Activated CD8-positive, alpha-beta memory T cell treated with anti-CD3 and anti-CD28 coated beads, Interleukin-2, amount 50 U/mL, for 48 hours (primary cell): Measurements from ENCODE around the gene RCAN2.

Experiments used
- DNase-seq: peaks from one replicate; pipeline ENCODE4 v3.0.0-alpha.2; 2020

Gene RCAN2

DNA sequence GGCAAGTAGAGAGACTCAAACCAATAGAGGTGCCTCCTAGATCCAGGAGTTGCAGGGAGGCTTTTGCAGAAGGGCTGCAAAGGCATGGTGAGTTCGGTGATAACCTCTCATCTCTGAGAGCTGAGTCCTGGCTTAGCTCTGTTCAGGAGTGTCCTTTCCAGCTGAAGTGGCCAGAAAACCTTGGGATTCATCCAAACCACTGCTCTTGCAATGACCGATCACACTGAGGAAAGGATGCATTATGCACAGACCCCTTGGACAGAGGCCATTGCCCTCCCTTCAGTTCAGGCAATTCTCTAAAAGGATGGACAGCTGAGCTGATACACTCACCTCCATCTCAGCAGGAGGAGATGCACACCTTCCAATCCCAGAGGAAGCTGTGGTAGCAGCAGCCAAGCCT, 161.7 kb downstream of the RCAN2 start:
- DNase-seq, result no peak

DNA sequence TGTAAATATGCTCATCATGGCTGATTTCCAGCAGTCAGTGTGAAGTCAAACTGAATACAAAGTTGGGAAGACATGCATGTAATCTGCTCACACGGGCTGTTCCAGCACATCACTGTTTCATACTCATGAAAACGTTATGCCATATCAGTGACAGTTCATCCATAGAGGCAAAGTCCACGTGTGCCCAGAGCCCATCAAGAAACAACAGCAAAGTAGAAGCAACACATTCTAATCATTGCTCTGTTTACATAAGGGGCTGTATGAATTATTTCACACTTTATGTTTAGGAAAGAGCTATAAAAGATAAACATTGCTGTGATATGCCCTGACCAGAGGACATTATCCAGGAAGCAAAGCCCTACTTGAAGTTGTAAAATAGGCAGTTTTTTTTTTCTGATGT, 163.5 kb downstream of the RCAN2 start:
- no peak for DNase-seq

DNA sequence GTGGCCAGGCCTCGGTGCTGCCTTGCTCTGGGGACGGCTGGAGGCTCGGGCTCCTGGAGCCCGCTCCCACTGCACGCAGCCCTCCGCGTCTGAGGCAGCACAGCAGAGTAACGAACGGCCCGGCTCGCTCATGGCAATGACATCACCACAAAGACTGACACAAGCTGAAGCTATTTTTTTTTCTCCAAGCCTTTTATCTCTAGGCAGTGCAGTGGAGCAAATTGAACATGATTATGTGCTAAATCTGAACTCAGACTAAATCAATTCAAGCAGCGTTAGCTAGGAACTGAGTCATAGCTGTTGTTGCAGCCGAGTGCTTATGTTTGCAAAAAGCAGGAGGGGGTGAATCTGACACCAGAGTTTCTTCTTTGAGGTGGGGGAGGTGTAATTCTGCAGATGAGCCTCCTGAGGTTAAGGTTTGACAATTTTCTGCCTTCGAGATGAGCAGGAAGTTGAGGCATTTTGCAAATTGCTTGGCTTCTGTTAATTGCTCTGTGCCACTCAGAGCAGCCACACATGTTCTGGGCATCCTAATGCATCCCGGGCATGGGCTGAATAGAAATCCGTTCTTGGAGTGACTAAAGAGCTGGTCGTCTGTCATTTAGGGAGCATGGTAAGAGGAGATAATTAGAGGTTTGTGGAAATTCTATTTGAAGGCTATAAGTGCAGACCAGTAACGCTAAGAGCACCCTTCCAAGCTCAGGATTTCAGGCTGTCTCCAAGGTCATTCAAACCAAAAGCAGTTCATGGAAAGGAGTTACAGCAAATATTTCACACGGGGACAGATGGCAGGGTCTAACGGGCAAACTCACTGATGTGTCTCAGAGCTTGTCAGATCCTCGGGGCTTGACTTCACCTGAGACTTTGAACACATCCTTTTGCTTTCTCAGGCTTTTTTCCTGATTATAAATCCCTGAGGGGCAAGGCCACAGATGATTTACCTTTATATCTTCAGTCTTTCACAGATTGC, 165.4 kb downstream of the RCAN2 start:
- no peak for DNase-seq

DNA sequence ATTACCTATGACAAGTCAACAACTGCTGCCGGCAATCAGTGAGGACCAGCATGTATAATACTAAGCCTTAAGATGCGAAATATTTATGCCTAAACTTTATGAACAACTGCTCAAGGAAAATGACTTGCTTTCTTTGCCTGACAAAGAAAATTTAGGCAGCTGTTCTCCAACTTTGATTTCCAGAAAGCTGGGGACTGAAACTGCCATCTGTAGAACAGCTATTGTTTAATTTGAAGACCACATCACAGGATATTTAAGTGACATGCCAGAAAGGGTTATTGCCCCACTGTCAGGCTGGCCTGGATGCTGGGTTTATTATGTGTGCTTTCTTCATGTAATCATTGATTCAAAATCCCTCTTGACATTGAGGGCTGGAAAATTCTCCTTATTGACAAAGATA, 166.5 kb downstream of the RCAN2 start:
- no peak for DNase-seq

DNA sequence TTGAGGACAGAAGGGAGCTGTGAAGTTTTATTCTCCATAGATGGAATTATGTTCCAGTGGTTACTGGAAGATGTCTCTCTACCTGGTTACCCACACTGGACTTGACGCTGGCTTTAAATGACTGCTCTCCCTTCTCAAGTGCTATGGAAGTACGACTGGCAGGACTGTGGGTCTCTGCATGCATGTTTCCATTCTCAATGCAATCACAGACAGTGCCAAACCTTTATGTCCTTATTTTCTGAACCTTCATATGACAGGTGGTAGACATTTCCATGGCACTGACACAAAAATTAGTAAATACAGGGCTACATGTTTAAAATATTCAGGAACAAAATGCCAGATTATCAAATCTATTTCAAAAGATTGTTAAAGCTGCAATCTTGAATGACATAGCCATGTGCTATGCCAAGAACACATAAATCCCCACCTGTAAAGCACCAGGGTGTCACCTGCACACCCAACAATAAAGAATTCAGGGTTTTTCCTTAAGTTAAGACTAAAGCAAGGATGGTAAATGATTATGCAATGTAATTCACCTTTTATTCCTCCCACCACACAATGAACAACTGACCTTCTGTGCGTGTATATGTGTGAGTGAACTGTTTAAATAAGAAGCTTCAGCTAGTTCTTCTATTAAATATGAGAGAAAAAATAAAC, 167.2 kb downstream of the RCAN2 start:
- no peak for DNase-seq

DNA sequence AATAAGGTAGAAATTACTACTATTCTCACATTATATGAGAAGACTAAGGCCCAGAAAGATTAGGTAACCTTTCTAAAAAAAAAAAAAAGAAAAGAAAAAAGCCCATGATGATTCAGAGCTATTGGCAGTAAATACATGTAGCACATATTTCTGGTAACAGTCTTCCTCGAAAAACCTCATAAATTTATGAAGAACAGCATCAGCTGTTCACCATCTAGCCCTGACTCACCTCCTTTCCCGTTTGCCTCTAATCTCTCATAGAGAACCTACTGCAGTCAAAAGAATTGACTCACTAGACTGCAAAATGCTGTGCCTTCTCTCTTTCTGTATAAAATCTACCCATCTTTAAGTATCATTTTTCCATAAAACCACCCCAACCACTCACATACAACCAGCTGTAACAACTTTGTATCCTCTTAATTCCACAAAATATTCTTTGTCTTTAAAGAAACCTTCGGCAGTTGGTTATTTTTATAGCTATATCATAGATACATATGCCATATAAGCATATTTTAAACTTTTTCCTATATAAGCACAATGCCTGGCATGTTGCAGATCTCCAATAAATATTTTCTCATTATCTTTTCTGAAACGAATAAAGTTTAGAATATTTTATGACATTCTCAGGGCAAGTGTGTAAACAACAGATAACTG, 167.8 kb downstream of the RCAN2 start:
- DNase-seq, result no peak

DNA sequence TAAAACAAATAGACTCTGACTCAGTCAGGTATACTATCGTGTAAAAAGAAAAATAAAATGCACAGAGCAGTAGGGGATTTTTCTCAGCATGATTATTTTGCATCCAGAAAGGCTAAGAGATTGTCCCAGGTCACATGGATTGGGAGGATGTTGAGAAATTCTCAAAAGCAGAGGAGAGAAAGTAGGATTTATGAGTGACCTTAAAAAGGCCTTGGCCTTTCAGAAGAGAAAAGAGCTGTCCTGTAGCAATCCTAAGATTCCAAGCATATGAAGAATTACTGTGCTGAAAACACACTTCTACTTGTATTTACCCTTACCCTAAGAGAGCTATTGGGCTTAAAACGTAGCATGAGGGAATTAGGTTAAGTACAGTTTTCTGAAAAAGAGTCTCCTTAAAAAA, 170.7 kb downstream of the RCAN2 start:
- no peak for DNase-seq

DNA sequence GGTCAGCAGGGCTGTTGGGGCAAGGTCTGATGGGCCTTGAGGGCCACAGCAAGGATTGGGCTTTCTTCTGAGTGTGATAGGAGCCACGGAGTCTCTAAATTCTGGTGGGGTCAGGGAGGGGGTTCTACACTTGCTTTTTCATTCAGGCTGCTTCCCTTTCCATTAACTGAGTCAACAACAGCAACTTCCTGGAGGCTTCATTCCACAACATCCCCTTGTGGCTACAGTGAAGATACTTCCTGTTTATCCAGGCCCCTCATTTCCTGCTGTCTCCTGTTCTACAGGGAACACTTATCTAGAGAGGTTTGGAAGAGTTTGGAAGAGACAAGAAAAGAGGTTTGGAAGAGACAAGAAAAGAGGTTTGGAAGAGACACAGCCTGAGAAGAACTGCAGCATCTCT, 175.7 kb downstream of the RCAN2 start:
- DNase-seq, result no peak

DNA sequence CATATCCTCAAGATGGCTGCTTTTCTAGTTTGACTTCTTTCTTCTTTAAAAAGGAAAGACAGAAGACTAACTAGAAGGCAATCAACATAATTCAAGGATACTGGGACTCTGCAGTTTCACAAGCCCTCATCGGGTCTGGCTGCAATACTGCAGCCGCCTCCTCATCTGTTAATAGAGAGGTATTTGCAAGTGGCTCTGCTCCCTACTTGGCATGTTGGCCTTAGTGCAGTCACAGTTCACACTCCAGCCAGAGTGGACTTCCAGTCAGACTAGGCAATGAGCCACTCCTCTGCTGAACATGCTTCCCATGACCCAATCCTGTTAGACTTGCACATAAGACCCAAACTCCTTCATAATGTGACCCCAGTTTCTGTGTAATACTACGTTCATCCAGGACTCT, 178.6 kb downstream of the RCAN2 start:
- DNase-seq, result no peak

DNA sequence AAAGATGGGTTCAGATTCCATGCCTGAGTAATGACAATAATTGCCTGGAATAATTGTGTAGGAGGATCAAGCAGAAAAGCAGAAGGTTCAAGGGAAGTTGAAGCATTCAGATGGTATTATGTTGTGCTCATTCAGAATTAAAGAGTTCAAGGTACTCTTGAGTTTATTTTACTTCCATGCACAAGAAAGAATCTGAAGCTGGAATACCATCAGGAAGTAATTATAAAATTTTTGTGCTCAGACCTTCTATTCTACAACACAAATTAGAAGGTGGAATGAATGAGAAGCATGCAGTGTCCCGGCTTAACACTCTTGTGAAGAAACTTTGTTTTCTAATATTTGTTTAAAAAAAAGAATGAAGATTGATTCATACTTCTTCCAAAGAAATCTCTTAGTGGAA, 181.1 kb downstream of the RCAN2 start:
- no peak for DNase-seq

DNA sequence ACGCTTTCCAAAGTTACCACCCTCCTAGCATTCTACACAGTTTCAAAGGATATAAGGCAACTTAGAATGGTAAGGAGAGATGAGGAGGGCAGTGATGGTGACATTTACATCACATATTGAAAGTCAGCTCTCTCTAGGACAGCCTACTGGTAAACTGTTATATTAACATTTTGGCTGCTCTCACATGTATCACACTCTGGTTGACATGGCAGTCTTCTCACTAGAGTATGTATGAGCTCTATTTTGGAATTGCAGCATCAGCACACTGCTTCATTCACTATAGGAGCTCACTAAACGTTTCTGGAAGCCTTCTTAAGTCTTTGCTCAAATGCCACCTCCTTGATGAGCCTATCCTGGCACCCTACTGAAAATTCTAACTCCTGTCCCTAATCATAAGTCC, 184.8 kb downstream of the RCAN2 start:
- DNase-seq, result no peak

DNA sequence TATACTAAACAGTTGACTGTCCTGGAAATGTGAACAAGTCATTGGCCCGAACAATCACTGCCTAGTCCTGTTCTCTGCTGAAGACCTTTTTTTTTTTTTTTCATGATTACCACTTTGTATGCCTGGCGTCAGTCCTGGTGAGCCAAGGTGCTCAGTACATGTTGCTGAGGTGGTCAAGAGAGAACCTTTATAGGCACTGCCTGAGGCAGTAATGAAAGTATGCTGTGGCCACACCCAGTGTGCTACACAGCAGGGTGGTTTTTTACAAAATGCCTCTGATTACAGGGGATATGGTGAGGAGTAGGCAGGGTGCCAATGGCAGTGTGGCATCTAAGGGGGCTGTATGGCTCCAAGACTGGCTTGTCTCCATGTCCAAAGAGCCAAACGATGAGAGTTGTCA, 185.4 kb downstream of the RCAN2 start:
- no peak for DNase-seq

DNA sequence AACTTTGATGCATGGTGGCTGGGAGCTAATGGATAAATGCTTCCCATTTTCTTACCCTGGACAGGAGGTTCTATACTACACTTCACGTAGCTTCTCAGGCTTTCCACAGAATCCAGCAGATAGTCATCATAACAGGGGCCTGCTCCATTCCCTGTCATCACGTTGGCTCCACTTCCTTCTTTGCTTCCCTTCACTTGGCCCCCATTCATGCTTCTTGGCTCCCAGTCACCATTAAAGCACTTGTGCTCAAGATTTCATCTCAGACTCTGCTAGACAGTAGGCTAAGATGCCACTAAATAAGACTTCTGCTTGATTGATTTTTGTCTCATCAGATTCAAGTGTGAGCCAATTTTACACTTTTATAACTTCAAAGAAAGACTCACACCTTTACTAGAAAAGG, 186.0 kb downstream of the RCAN2 start:
- no peak for DNase-seq

DNA sequence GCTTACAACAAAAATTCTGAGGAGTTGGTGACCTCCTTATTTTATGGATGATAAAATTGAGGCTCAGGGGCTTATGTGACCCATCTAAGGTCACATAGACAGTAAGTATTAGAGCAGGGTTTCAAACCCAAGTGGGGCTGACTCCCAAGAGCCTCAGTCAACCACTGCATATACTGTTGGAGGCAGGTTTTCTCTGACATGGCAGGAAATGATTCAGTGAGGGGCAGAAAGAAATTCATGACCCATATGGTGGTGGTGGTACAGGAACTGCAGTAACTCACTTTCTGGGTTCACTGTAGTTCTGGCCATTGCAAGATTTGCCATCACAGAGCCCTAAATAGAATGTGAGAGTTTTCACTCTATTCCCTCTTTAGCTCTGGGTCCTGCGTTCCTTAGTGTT, 188.4 kb downstream of the RCAN2 start:
- DNase-seq, result no peak

DNA sequence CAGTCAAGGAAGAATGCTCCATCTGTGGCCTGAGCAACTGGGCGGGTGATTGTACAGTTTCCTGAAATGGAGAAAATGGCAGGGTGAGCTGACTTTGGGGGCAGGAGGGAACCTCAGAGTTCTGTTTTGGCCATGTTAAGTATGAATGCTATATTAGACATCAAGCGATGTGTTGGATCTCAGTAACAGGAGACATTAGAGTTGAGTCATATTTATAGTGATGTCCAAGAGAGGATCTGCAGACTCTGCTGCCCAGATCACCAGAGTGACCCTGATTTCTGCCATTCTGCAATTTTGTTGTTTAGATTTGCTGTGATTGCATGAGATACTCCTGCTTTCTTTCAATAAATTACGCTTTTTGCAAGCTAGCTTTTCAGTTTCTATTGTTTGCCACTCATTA, 189.1 kb downstream of the RCAN2 start:
- no peak for DNase-seq

DNA sequence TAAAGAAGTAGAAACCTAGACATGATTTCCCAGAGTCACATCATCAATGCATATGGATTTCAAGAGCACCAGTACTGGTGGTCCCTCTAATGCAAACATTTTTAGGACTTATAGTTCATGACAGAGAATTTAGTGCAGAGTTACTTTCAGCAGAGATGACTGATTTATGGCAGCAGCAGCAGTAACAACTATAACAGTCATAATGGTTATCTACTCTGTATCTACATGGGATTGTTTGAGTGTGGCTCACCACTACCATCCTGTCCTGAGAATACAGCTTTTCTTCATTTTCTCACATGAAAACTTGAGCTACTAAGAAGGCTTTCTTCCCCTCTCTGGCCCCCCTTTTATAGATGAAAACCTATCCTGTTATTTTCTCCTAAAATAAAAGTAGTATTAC, 192.0 kb downstream of the RCAN2 start:
- no peak for DNase-seq

DNA sequence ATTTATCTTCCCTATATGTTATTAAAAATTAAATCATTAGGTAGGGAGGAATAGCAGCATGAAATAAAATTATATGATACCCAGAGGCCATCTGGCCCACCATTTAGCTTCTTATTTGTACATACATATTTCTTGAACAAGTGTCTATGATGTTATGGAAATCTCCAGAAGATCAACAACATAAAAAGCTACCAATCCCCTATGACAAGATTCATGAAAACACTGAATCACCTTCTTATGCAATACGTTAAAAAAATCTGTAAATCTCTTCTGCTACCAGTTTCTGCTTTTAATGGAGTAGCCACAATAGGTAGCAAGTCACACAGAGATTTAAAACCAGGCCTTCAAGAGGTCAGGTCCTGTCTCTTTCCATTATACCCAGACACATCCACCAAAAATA, 194.7 kb downstream of the RCAN2 start:
- DNase-seq, result no peak

DNA sequence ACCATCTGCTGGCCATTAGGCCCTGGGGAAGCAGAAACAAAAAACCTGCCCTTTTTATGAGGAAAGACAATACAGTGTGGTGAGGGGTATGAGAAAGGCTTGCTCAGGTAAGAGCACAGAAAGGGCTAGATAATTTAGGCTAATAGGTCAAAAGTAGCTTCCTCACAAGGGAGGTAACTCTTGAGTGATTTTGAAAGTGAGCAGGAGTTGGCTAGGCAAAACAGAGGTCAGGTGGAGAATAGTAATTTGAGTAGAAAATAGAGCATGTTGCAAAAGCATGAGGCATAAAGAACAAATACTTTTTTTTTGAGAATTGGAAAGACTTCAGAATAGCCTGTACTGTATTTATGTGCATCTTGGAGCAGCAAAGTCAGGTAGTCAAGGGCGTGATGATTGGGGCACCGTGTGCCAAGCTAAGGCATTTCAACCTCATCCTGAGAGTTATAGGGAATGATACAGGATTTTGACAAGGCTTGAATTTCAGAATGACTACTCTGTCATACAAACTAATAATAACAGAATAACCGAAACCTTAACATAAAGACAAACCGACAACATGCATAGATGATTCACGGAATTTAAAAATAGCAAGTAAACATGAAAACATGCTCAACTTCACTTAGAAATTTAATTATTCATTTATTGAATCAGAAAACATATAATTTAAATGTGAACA, 197.5 kb downstream of the RCAN2 start:
- DNase-seq, result no peak

DNA sequence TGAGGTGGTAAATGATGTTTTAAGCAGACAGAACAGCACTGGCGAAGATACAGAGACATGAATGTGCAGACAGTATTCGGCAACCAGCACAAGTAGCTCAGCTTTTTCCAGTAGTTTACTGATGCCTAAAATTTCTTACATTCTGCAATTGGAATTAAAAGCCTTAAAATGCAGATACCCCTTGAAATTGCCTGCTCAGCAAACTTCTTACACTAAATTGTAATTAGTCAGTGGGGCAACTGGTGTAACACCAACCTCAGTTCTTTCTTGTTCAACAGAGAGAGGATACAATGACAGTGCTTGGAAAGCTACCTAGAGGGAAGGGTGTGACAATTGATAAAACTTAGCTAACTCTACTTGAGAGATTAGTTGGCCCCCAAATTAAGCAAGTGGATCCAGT, 199.4 kb downstream of the RCAN2 start:
- no peak for DNase-seq

DNA sequence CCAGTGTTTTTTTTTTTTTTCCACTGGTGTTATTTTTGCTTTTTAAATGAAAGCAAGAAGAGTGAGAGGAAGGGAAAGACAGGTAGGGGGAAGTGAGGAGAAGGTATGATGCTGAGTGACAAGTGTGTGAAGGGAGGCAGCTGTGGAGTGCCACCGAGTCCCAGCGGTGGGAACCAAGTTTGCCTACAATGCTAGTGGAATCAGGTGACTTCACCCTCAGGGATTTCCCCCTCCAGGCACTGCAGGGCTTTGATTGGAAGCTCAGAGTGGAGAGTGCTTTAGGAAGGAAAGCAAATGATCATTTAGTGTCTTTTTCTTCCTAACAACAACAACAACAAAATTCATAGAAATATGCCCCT, 200.0 kb downstream of the RCAN2 start:
- no peak for DNase-seq

DNA sequence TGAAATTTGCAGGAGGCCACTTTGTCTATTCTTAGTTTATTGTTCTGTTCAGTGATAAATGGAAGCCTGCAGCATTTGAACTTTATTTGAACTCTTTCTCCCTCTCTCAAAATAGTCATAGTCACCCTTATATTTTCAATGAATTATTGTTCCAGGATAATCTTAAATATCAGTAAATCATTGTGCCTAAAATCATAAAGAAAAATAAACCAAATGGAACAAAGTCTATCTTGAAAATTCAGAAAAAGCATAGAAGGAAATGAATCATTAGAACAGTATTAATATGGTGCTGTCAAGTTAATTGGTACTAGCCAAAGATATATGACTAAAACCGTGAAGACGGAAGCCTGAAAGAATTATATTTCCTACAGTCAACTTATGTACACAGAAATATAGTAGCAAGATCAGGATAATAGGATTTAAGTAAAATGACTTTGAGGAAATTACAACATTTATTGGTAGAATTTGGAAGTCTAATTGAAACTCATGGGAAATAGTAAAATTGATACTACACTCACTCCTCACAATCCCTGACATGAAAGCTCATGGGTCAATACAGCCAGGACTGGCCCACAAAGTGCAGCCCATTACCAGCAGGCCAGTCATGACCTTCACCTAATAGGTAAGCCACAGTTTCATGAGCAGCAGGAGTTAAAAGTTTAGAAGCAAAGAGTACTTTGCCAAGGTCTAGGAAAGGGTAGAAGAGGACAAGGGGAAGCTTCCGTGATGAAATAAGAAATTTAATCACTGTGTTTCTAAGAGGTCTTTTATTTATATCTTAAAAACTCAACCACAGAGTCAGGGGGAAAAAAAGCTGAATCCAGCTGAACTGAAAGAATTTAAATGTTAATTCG, 200.6 kb downstream of the RCAN2 start:
- no peak for DNase-seq

DNA sequence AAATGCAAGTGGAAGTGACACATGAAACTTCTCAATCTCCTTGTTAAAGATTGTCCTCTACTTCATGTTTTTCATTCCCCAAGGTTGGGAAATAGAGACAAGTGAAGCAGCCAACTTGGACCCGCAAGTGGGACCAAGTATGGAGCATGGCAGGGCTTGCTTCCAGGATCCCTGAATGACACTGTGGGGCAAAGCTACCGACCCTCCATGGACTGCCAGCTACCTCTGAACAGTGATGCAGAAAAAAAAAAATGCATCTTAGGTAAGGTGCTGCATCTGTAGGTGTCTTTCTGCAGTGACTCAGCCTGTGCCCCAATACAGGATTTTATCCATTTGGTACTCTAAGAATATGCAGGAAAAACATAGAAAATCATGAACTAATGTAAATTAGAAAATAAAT, 201.4 kb downstream of the RCAN2 start:
- no peak for DNase-seq

DNA sequence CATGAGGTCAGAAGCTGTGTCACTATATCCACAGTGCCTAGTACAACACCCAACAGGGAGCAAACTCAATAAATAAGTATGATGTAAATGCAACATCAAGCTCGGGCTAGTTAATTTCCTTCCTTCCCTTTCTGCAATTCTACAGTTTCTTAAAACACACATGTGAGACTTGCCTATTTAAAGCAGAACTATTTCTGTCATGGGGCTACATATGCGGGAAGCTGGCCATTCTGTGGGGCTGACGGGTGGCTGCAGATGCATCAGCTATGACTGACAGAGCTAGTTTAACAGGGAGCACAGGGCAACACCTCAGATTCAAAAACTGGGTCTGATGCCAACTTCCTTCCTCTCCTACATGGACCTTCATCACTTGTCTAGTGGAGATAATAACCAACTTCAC, 202.4 kb downstream of the RCAN2 start:
- DNase-seq, result no peak
